Measurements from ENCODE around the gene PTGDS. TPM values are rescaled to one million over a fixed set of nuclear protein-coding genes. Genes with fewer than 3 reads are reported as not detected.

The PTGDS gene
- total RNA-seq, 1 experiment from 2014 or later = 3.6 TPM

- H3K9me3 ChIP-seq (ENCODE audit: control insufficient read depth, low read depth, low read length) = no peaks in the 10 kb centered on the region
- no peak overlapping the region for H3K4ac ChIP-seq (ENCODE audit: low read depth, low read length)
- peaks cover 2% of the 10 kb centered on the region for H4K20me1 ChIP-seq (ENCODE audit: control insufficient read depth, insufficient read depth, insufficient read length)
- no peak overlapping the region for H2BK20ac ChIP-seq (ENCODE audit: low read depth, low read length, poor library complexity, severe bottlenecking)
- no peak for DNase-seq
- TF ChIP-seq CTCF (conservative IDR thresholded peaks at IDR 0.05) = no peak
- H2BK12ac ChIP-seq (ENCODE audit: insufficient read length, low read depth, low read length) = no peak overlapping the region
- H3K14ac ChIP-seq (ENCODE audit: insufficient read depth, low read length) = no peak overlapping the region
- H2AFZ ChIP-seq (ENCODE audit: low read length) = no peak overlapping the region
- no peak overlapping the region for H3T11ph ChIP-seq (ENCODE audit: low read length)
- no peak overlapping the region for H3K23ac ChIP-seq (ENCODE audit: insufficient read length, low read depth, low read length)
- no peak overlapping the region for H2BK120ac ChIP-seq (ENCODE audit: low read depth, low read length, poor library complexity, severe bottlenecking)
- no peak overlapping the region for H3K4me2 ChIP-seq (ENCODE audit: insufficient read depth, insufficient read length, low read length)
- no CpG with 5 or more reads among the region's 23 CpGs for WGBS (ENCODE audit: extremely low coverage, insufficient read length, low lambda C conversion rate)
- H3K79me2 ChIP-seq (ENCODE audit: insufficient read depth, low read length) = no peaks in the 10 kb centered on the region
- no peak overlapping the region for H4K5ac ChIP-seq (ENCODE audit: insufficient read length, low read depth, low read length)
- no peak overlapping the region for H4K91ac ChIP-seq (ENCODE audit: insufficient read length, low read depth, low read length)
- H3K27me3 ChIP-seq (ENCODE audit: insufficient read depth, low read length) = no peaks in the 10 kb centered on the region
- H3K27ac Mint-ChIP-seq = no peak overlapping the region
- H2AK5ac ChIP-seq (ENCODE audit: insufficient read length, low read length) = no peak overlapping the region
- no peak overlapping the region for H3K4me3 Mint-ChIP-seq
- H3K27me3 Mint-ChIP-seq (ENCODE audit: low read depth) = no peaks in the 10 kb centered on the region; the same call in 1 of the 2 replicates
- H3K18ac ChIP-seq (ENCODE audit: insufficient read length, low read depth, low read length) = no peak overlapping the region
- no peak overlapping the region for H3K9ac ChIP-seq (ENCODE audit: extremely low read depth, insufficient read length, low read length)
- no peaks in the 10 kb centered on the region; a peak in 1 of 4 replicates for H3K4me1 Mint-ChIP-seq
- no peaks in the 10 kb centered on the region for H3K9me3 Mint-ChIP-seq
- no peak overlapping the region for H3K27ac ChIP-seq (ENCODE audit: insufficient read length, low read depth, low read length)
- no peaks in the 10 kb centered on the region for H3K4me1 ChIP-seq (ENCODE audit: insufficient read depth, low read length)
- no peaks in the 10 kb centered on the region for H3K79me1 ChIP-seq (ENCODE audit: insufficient read depth, low read depth, low read length, poor library complexity, severe bottlenecking)
- H2BK5ac ChIP-seq (ENCODE audit: insufficient read length, low read length) = no peak overlapping the region
- no peak overlapping the region for H2BK15ac ChIP-seq (ENCODE audit: low read depth, low read length)
- no peak overlapping the region for H4K8ac ChIP-seq (replicated peaks; ENCODE audit: insufficient read length, low read depth, low read length)
- H3K23me2 ChIP-seq (ENCODE audit: insufficient read length, low read depth, low read length, poor library complexity, severe bottlenecking) = no peaks in the 10 kb centered on the region
- H3K56ac ChIP-seq (ENCODE audit: insufficient read length, low read depth, low read length) = no peak overlapping the region
- H3K36me3 Mint-ChIP-seq (ENCODE audit: insufficient read depth in 1 of 3, low read depth in 3 of 3) = peaks cover 4 to 13% (median 8%) of the 10 kb centered on the region in 3 experiments; a peak in 5 of 7 replicates
Observed at GRCh38 chr9:137014166-137014565, 36.9 kb downstream of the PTGDS start.
